GM12878 (cell line): Measurements from ENCODE around the gene SMARCD1. TPM values are rescaled to one million over a fixed set of nuclear protein-coding genes. Genes with fewer than 3 reads are reported as not detected.

Experiments
- ATAC-seq: fragments of 200-7000 bp; cut with Tn5 transposase; 3 replicates; pipeline ENCODE4 v1.9.1; 2020; ENCODE audit warnings: mild to moderate bottlenecking, moderate library complexity
- BruUV-seq: library from RNA; stranded (reverse); fragments of 400-500 nt; replicated peaks from 2 replicates; lab custom pipeline; 2021; lab: Mats Ljungman, UMichigan
- CTCF ChIA-PET: fragments of 300-600 bp; sonication (Branson Sonifier 250); formaldehyde crosslinking; extraction: SDS; loops from one replicate; lab custom pipeline; 2021; ENCODE audit warnings: inconsistent platforms; lab: Yijun Ruan, JAX
- POLR2A ChIA-PET: fragments of 350-600 bp; formaldehyde crosslinking; extraction: SDS; loops from one replicate; lab custom pipeline; 2021; ENCODE audit warnings: inconsistent platforms; lab: Charles Lee
- RAD21 ChIA-PET: fragments of 300-600 bp; sonication (Branson Sonifier 250); formaldehyde crosslinking; loops from one replicate; lab custom pipeline; 2023; ENCODE audit warnings: antibody characterized with exemption; ENCODE audit not compliant: unreplicated experiment; lab: Charles Lee
- SMC1A ChIA-PET: fragments of 300-600 bp; sonication (Branson Sonifier 250); formaldehyde crosslinking; loops from one replicate; lab custom pipeline; 2023; ENCODE audit not compliant: unreplicated experiment, uncharacterized antibody; lab: Charles Lee
- DNase-seq: peaks from one replicate; pipeline ENCODE4 v3.0.0-alpha.2; 2011; ENCODE audit warnings: low read depth, low spot score
- FAIRE-seq: peaks from 3 replicates; lab custom pipeline; 2011; peaks lifted over from hg19 to GRCh38; lab: Jason Lieb, UNC
- H2AFZ ChIP-seq: 2 replicates; pipeline ENCODE4 v1.6.0; 2011; ENCODE audit warnings: low read depth, low read length, control low read depth; ENCODE audit not compliant: control insufficient read depth
- H3K27ac ChIP-seq: 2 replicates; pipeline ENCODE4 v1.5.1; 2011; ENCODE audit warnings: control low read depth; ENCODE audit not compliant: control insufficient read depth, insufficient read depth
- H3K27me3 ChIP-seq, 2 experiments: replicated peaks in 1 of 2; 2 replicates each; pipeline versions ENCODE4 v1.6.0 to v1.6.1; 2011; ENCODE audit warnings: low read length in 1 of 2; ENCODE audit not compliant: control insufficient read depth in 2 of 2, insufficient read depth in 2 of 2
- H3K36me3 ChIP-seq, 2 experiments: 2 replicates each; pipeline ENCODE4 v1.5.1; 2011; ENCODE audit warnings: low read length in 1 of 2; ENCODE audit not compliant: control insufficient read depth in 2 of 2, insufficient read depth in 2 of 2
- H3K4me1 ChIP-seq: 2 replicates; pipeline ENCODE4 v1.6.1; 2011; ENCODE audit warnings: mild to moderate bottlenecking, low read length, moderate library complexity, mixed read lengths; ENCODE audit not compliant: control insufficient read depth, insufficient read depth
- H3K4me2 ChIP-seq: 2 replicates; pipeline ENCODE4 v1.6.0; 2011; ENCODE audit warnings: control low read depth; ENCODE audit not compliant: control insufficient read depth, insufficient read depth
- H3K4me3 ChIP-seq: fragments of 200-600 bp; sonication (generic); 2 replicates; pipeline ENCODE4 v1.5.1; 2016
- H3K79me2 ChIP-seq: 2 replicates; pipeline ENCODE4 v1.6.0; 2011; ENCODE audit warnings: low read length; ENCODE audit not compliant: control insufficient read depth, insufficient read depth
- H3K9ac ChIP-seq: 2 replicates; pipeline ENCODE4 v1.8.0; 2011; ENCODE audit warnings: low read length, control low read depth, mixed read lengths; ENCODE audit not compliant: control insufficient read depth, insufficient read depth
- H3K9me3 ChIP-seq: replicated peaks from 3 replicates; pipeline ENCODE4 v1.5.1; 2011; ENCODE audit warnings: mild to moderate bottlenecking, low read length; ENCODE audit not compliant: control insufficient read depth, insufficient read depth
- H4K20me1 ChIP-seq: 2 replicates; pipeline ENCODE4 v1.6.0; 2011; ENCODE audit not compliant: control insufficient read depth, insufficient read depth
- BCL11A ChIP-seq: IDR thresholded peaks from 2 replicates; pipeline ENCODE4 v1.6.1; 2011; ENCODE audit warnings: low read depth, low read length
- CEBPB ChIP-seq, 2 experiments: fragments of 150-350 bp in 1 of 2; IDR thresholded peaks; 2 replicates each; pipeline ENCODE4 v1.6.1; 2012 to 2014; ENCODE audit warnings: low read depth in 2 of 2, low read length in 2 of 2, borderline replicate concordance in 1 of 2, inconsistent platforms in 1 of 2
- HDAC2 ChIP-seq: fragments of 200-600 bp; sonication (generic); IDR thresholded peaks from 2 replicates; pipeline ENCODE4 v1.6.1; 2017
- KAT2A ChIP-seq: conservative IDR thresholded peaks from 2 replicates; pipeline ENCODE4 v1.6.1; 2011; ENCODE audit warnings: low read depth, low read length; ENCODE audit not compliant: control insufficient read depth
- KDM1A ChIP-seq: fragments of 200-600 bp; sonication (generic); IDR thresholded peaks from 2 replicates; pipeline ENCODE4 v1.6.1; 2016; ENCODE audit warnings: borderline replicate concordance
- NRF1 ChIP-seq: conservative IDR thresholded peaks from 2 replicates; pipeline ENCODE4 v1.6.1; 2011; ENCODE audit warnings: mild to moderate bottlenecking, low read depth, low read length, improper control_type of control experiment
- PML ChIP-seq: IDR thresholded peaks from 2 replicates; pipeline ENCODE4 v1.6.1; 2012; ENCODE audit warnings: low read length, inconsistent platforms
- RFX5 ChIP-seq: IDR thresholded peaks from 2 replicates; pipeline ENCODE4 v1.6.1; 2011; ENCODE audit warnings: low read depth, low read length, improper control_type of control experiment
- SMC3 ChIP-seq: IDR thresholded peaks from 2 replicates; pipeline ENCODE4 v1.6.1; 2011; ENCODE audit warnings: low read length, improper control_type of control experiment, borderline replicate concordance
- SREBF1 ChIP-seq: IDR thresholded peaks from 2 replicates; pipeline ENCODE4 v1.6.1; 2012; ENCODE audit warnings: mild to moderate bottlenecking, low read length
- USF2 ChIP-seq: IDR thresholded peaks from 2 replicates; pipeline ENCODE4 v1.6.1; 2011; ENCODE audit warnings: low read depth, low read length, improper control_type of control experiment, borderline replicate concordance
- YBX1 ChIP-seq: fragments of 450-650 bp; IDR thresholded peaks from 2 replicates; pipeline ENCODE4 v1.6.1; 2016; ENCODE audit warnings: antibody characterized with exemption
- ZBED1 ChIP-seq: IDR thresholded peaks from 2 replicates; pipeline ENCODE4 v1.6.1; 2016; ENCODE audit warnings: borderline replicate concordance
- ZNF217 ChIP-seq: fragments of 450-650 bp; IDR thresholded peaks from 2 replicates; pipeline ENCODE4 v1.6.1; 2017; ENCODE audit warnings: antibody characterized with exemption, mild to moderate bottlenecking
- ZNF274 ChIP-seq: IDR thresholded peaks from one replicate; pipeline ENCODE4 v1.8.0; 2011; ENCODE audit not compliant: insufficient read length, insufficient read depth
- WGBS: methylation state at CpG from one replicate; pipeline ENCODE4 v1.1.6; 2016; ENCODE audit warnings: low lambda C conversion rate; ENCODE audit not compliant: insufficient replicate concordance, insufficient coverage; ENCODE audit errors: missing lambda C conversion rate; 5-methylcytosine and 5-hydroxymethylcytosine counted together
- in situ Hi-C: fragments of 300-500 bp; cut with MboI; formaldehyde crosslinking; loops from 9 replicates; pipeline ENCODE4 v1.14.3; 2018; ENCODE audit warnings: mixed read lengths
- intact Hi-C: fragments of 100-400 bp; cut with micrococcal nuclease; formaldehyde crosslinking; loops from one replicate; pipeline ENCODE4 v1.14.2; 2022; ENCODE audit not compliant: unreplicated experiment
- polyA plus RNA-seq, 11 experiments: library from polyadenylated mRNA; depleted of rRNA in 4 of 11; unstranded in 6 of 11; stranded (reverse) in 5 of 11; fragments of >200 nt; fragmentation: Nextera tagmentation in 4 of 11; fragmentation: Illumina TruSeq in 1 of 11; extraction: Ambion mirVana in 4 of 11; extraction: Trizol in 1 of 11; gene quantifications; 1 replicate in 1 of 11; 2 replicates in 10 of 11; pipeline versions ENCODE4 v1.2.1 to v1.2.3, GENCODE V29; 2011 to 2016; ENCODE audit warnings: inconsistent platforms in 2 of 11, missing spikeins in 2 of 11, low read depth in 1 of 11
- total RNA-seq, 4 experiments: library from RNA; depleted of rRNA in 3 of 4; stranded (reverse); fragments of >200 nt in 3 of 4; fragmentation: Illumina TruSeq in 1 of 4; extraction: Trizol in 1 of 4; gene quantifications; 2 replicates each; pipeline versions ENCODE4 v1.2.1 to v1.2.3, GENCODE V29; 2013 to 2021
- TF ChIP-seq, protein P1 (sequence below): IDR thresholded peaks from 2 replicates; pipeline ENCODE4 v1.6.1; 2012; ENCODE audit warnings: low read depth, low read length, improper control_type of control experiment
- TF ChIP-seq, protein P2 (sequence below): IDR thresholded peaks from 2 replicates; pipeline ENCODE4 v1.6.1; 2011; ENCODE audit warnings: borderline replicate concordance, low read depth, mild to moderate bottlenecking, moderate library complexity, low read length; ENCODE audit not compliant: insufficient read depth, poor library complexity, severe bottlenecking
- TF ChIP-seq, protein P3 (sequence below): fragments of 450-650 bp; IDR thresholded peaks from 2 replicates; pipeline ENCODE4 v1.6.1; 2014; ENCODE audit warnings: mild to moderate bottlenecking

SMARCD1 gene
- total and polyA plus RNA-seq, 10 of the 15 experiments (the other 5 are each of a cell fraction or from before 2014, with no cell fraction given) = 1.4 to 92.4 (median 58.9) TPM

GRCh38 chr12:50061171-50061570 lies 24.0 kb upstream of the SMARCD1 start:
- H3K4me3 ChIP-seq = no peak overlapping the region
- intact Hi-C loops (no loop called here), in situ Hi-C loops (no loop called here)
- H3K9me3 ChIP-seq = no peaks in the 10 kb centered on the region
- no peak overlapping the region for H3K27ac ChIP-seq
- no TSS peak for BruUV-seq
- no peak for ATAC-seq
- H3K79me2 ChIP-seq = no peaks in the 10 kb centered on the region
- ChIA-PET CTCF (interaction anchor here (0.8 to 4.5 kb wide), 4 partner anchors 9 to 94 kb away, joined by 3 to 16 read pairs (median 8); no protein-coding TSS in a partner anchor), SMC1A (no interaction called here), RAD21 (no interaction called here), POLR2A (no interaction called here)
- H3K27me3 ChIP-seq = peaks cover 4 to 15% of the 10 kb centered on the region in 2 experiments; a peak in 3 of 4 replicates
- H3K36me3 ChIP-seq = no peaks in the 10 kb centered on the region
- no peaks in the 10 kb centered on the region for H4K20me1 ChIP-seq
- FAIRE-seq = no peak
- H3K4me1 ChIP-seq = 0 out of 2 replicates have a peak, but pooled peaks cover 4% of the 10 kb centered on the region
- no peak for DNase-seq
- no peak overlapping the region for H3K4me2 ChIP-seq
- 66% methylated on average over 2 of the region's 2 CpGs for WGBS
- no peak overlapping the region for H2AFZ ChIP-seq
- H3K9ac ChIP-seq = no peak overlapping the region
- TF ChIP-seq KDM1A = no peak
- no peak for TF ChIP-seq PML
- TF ChIP-seq YBX1 = no peak
- TF ChIP-seq ZNF217 = no peak
- no peak for TF ChIP-seq KAT2A
- no peak for TF ChIP-seq RFX5
- no peak for TF ChIP-seq BCL11A
- no peak for TF ChIP-seq HDAC2
- TF ChIP-seq, protein P1, sequence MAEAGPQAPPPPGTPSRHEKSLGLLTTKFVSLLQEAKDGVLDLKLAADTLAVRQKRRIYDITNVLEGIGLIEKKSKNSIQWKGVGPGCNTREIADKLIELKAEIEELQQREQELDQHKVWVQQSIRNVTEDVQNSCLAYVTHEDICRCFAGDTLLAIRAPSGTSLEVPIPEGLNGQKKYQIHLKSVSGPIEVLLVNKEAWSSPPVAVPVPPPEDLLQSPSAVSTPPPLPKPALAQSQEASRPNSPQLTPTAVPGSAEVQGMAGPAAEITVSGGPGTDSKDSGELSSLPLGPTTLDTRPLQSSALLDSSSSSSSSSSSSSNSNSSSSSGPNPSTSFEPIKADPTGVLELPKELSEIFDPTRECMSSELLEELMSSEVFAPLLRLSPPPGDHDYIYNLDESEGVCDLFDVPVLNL = no peak
- TF ChIP-seq CEBPB (IDR thresholded peaks at IDR 0.05; ENCODE audit: borderline replicate concordance in 1 of 2, low read depth in 2 of 2, low read length in 2 of 2) = no peak
- TF ChIP-seq NRF1 = no peak
- no peak for TF ChIP-seq SREBF1
- no peak for TF ChIP-seq ZNF274
- TF ChIP-seq, protein P2, sequence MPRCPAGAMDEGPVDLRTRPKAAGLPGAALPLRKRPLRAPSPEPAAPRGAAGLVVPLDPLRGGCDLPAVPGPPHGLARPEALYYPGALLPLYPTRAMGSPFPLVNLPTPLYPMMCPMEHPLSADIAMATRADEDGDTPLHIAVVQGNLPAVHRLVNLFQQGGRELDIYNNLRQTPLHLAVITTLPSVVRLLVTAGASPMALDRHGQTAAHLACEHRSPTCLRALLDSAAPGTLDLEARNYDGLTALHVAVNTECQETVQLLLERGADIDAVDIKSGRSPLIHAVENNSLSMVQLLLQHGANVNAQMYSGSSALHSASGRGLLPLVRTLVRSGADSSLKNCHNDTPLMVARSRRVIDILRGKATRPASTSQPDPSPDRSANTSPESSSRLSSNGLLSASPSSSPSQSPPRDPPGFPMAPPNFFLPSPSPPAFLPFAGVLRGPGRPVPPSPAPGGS = no peak
- TF ChIP-seq, protein P3, sequence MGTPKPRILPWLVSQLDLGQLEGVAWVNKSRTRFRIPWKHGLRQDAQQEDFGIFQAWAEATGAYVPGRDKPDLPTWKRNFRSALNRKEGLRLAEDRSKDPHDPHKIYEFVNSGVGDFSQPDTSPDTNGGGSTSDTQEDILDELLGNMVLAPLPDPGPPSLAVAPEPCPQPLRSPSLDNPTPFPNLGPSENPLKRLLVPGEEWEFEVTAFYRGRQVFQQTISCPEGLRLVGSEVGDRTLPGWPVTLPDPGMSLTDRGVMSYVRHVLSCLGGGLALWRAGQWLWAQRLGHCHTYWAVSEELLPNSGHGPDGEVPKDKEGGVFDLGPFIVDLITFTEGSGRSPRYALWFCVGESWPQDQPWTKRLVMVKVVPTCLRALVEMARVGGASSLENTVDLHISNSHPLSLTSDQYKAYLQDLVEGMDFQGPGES = no peak
- TF ChIP-seq ZBED1 = no peak
- no peak for TF ChIP-seq USF2
- no peak for TF ChIP-seq SMC3
- TF ChIP-seq, all 136 proteins: peak for 0
